IMR-90 (cell line): Measurements from ENCODE around the gene HTR2B.

Experiments used
- CEBPB ChIP-seq: IDR thresholded peaks from 2 replicates; pipeline ENCODE4 v1.6.1; 2012; ENCODE audit warnings: low read depth, low read length, improper control_type of control experiment
- CHD1 ChIP-seq: IDR thresholded peaks from 2 replicates; pipeline ENCODE4 v1.6.1; 2012; ENCODE audit warnings: low read depth, low read length, improper control_type of control experiment
- CTCF ChIP-seq: conservative IDR thresholded peaks from 2 replicates; pipeline ENCODE4 v1.5.1; 2012; ENCODE audit warnings: mild to moderate bottlenecking, low read depth, low read length, improper control_type of control experiment
- ELK1 ChIP-seq: fragments of 150-350 bp; IDR thresholded peaks from 2 replicates; pipeline ENCODE4 v1.6.1; 2016; ENCODE audit warnings: low read depth, mild to moderate bottlenecking, low read length, moderate library complexity, borderline replicate concordance
- POLR2A ChIP-seq: IDR thresholded peaks from 2 replicates; pipeline ENCODE4 v1.6.1; 2012; ENCODE audit warnings: mild to moderate bottlenecking, low read depth, low read length
- USF2 ChIP-seq: fragments of 150-350 bp; IDR thresholded peaks from 2 replicates; pipeline ENCODE4 v1.6.1; 2017; ENCODE audit warnings: mild to moderate bottlenecking, antibody characterized with exemption, low read length, low read depth

GRCh38 chr2:231094736-231095346, 30.0 kb downstream of the HTR2B start:
- no peak for TF ChIP-seq CTCF
- TF ChIP-seq CEBPB = no peak
- no peak for TF ChIP-seq CHD1
- TF ChIP-seq POLR2A = no peak
- TF ChIP-seq ELK1 = no peak
- no peak for TF ChIP-seq USF2
